Panc1 (cell line): Measurements from ENCODE around the gene RILPL2. TPM values are rescaled to one million over a fixed set of nuclear protein-coding genes. Genes with fewer than 3 reads are reported as not detected.
A peak's percentile ranks its signal among the peaks of the same experiment; 100 is the strongest.

Experiments used
- ATAC-seq: fragments of 200-7000 bp; cut with Tn5 transposase; 2 replicates; pipeline ENCODE4 v1.9.1; 2020; ENCODE audit warnings: mild to moderate bottlenecking, moderate library complexity
- BruUV-seq: library from RNA; stranded (reverse); fragments of 400-500 nt; replicated peaks from 2 replicates; lab custom pipeline; 2021; lab: Mats Ljungman, UMichigan
- CTCF ChIA-PET: fragments of 300-600 bp; sonication (Branson Sonifier 250); formaldehyde crosslinking; loops from one replicate; lab custom pipeline; 2022; ENCODE audit warnings: antibody characterized with exemption; lab: Charles Lee
- POLR2A ChIA-PET: fragments of 300-600 bp; sonication (Branson Sonifier 250); formaldehyde crosslinking; loops from one replicate; lab custom pipeline; 2022; ENCODE audit warnings: antibody characterized with exemption; lab: Charles Lee
- DNase-seq: peaks from one replicate; pipeline ENCODE4 v3.0.0-alpha.2; 2010; ENCODE audit warnings: low read depth, low spot score
- H3K27ac ChIP-seq: 2 replicates; pipeline ENCODE4 v1.5.1; 2011; ENCODE audit warnings: mild to moderate bottlenecking, low read length, inconsistent platforms
- H3K27me3 ChIP-seq: fragments of 200-500 bp; sonication (Bioruptor generic); 2 replicates; pipeline ENCODE4 v1.6.0; 2014; ENCODE audit warnings: low read length, inconsistent platforms; ENCODE audit not compliant: control insufficient read depth, insufficient read depth
- H3K36me3 ChIP-seq: fragments of 200-500 bp; sonication (Bioruptor generic); 2 replicates; pipeline ENCODE4 v1.5.1; 2014; ENCODE audit warnings: inconsistent platforms, mild to moderate bottlenecking, low read length, moderate library complexity; ENCODE audit not compliant: control insufficient read depth, insufficient read depth
- H3K4me1 ChIP-seq: 2 replicates; pipeline ENCODE4 v1.5.1; 2011; ENCODE audit warnings: inconsistent platforms, mild to moderate bottlenecking, low read length, moderate library complexity; ENCODE audit not compliant: control insufficient read depth, insufficient read depth
- H3K4me3 ChIP-seq, 2 experiments: 2 replicates each; pipeline ENCODE4 v1.5.1; 2011 to 2012; ENCODE audit warnings: low read depth in 2 of 2, low read length in 2 of 2, mild to moderate bottlenecking in 2 of 2, inconsistent platforms in 1 of 2, moderate library complexity in 1 of 2
- H3K9me3 ChIP-seq: fragments of 200-500 bp; sonication (Bioruptor generic); 2 replicates; pipeline ENCODE4 v1.5.1; 2014; ENCODE audit warnings: low read depth, mild to moderate bottlenecking, inconsistent platforms, low read length, moderate library complexity; ENCODE audit not compliant: control insufficient read depth, insufficient read depth
- CTCF ChIP-seq: fragments of 450-650 bp; IDR thresholded peaks from 2 replicates; pipeline ENCODE4 v1.5.1; 2017; ENCODE audit warnings: mild to moderate bottlenecking
- POLR2AphosphoS5 ChIP-seq: IDR thresholded peaks from 2 replicates; pipeline ENCODE4 v1.6.1; 2012; ENCODE audit warnings: mild to moderate bottlenecking, low read depth, low read length, moderate library complexity
- REST ChIP-seq, 2 experiments: IDR thresholded peaks; 2 replicates each; pipeline ENCODE4 v1.6.1; 2011 to 2012; ENCODE audit warnings: low read depth in 2 of 2, control low read depth in 1 of 2, low read length in 1 of 2, mild to moderate bottlenecking in 1 of 2, moderate library complexity in 1 of 2; ENCODE audit not compliant: insufficient read depth in 1 of 2
- SIN3A ChIP-seq: IDR thresholded peaks from 2 replicates; pipeline ENCODE4 v1.6.1; 2012; ENCODE audit warnings: low read depth, mild to moderate bottlenecking, low read length, moderate library complexity, borderline replicate concordance; ENCODE audit not compliant: insufficient read depth
- TCF7L2 ChIP-seq: IDR thresholded peaks from 2 replicates; pipeline ENCODE4 v1.6.1; 2011; ENCODE audit warnings: mild to moderate bottlenecking, low read depth, low read length, inconsistent platforms
- in situ Hi-C: cut with HindIII; loops from 2 replicates; pipeline ENCODE4 v1.10.0; 2016; ENCODE audit warnings: low sequenced_read_pairs, low pct_unique_long_range_greater_than_20kb
- intact Hi-C: fragments of 100-400 bp; cut with micrococcal nuclease; formaldehyde crosslinking; loops from one replicate; pipeline ENCODE4 v1.10.0; 2022; ENCODE audit not compliant: unreplicated experiment
- total RNA-seq: library from RNA; stranded (reverse); gene quantifications from one replicate; pipeline ENCODE4 v1.2.1, GENCODE V29; 2021; ENCODE audit not compliant: unreplicated experiment

The RILPL2 gene
- total RNA-seq, 1 experiment from 2014 or later = 5.4 TPM

- TSS peak; percentile 73 for BruUV-seq
- in situ Hi-C loops (no loop called here), intact Hi-C loops (no loop called here)
- ATAC-seq (no peak), DNase-seq (no peak)
- H3K27me3 ChIP-seq = no peaks in the 10 kb centered on the region
- H3K4me1 ChIP-seq = no peaks in the 10 kb centered on the region
- H3K9me3 ChIP-seq = no peaks in the 10 kb centered on the region
- H3K4me3 ChIP-seq = no peak overlapping the region
- TF ChIP-seq CTCF (no peak), TCF7L2 (no peak), REST (IDR thresholded peaks at IDR 0.05; ENCODE audit: insufficient read depth in 1 of 2, low read depth in 2 of 2, low read length in 1 of 2) (no peak), SIN3A (no peak), POLR2AphosphoS5 (no peak)
- ChIA-PET POLR2A (no interaction called here), CTCF (interaction anchor here (0.6 kb wide), 1 partner anchor 32 kb away, joined by 4 read pairs; no protein-coding TSS in a partner anchor)
- H3K27ac ChIP-seq = no peak overlapping the region
- H3K36me3 ChIP-seq = no peaks in the 10 kb centered on the region
Measured at GRCh38 chr12:123428591-123428990, 7.9 kb downstream of the RILPL2 start.

- Histone ChIP-seq H3K4me1 (no peaks in the 10 kb centered on the region), H3K27ac (no peak overlapping the region), H3K36me3 (no peaks in the 10 kb centered on the region), H3K4me3 (no peak overlapping the region), H3K9me3 (no peaks in the 10 kb centered on the region), H3K27me3 (no peaks in the 10 kb centered on the region)
- ChIA-PET POLR2A (no interaction called here), CTCF (no interaction called here)
- DNase-seq (no peak), ATAC-seq (no peak)
- TF ChIP-seq CTCF (no peak), TCF7L2 (no peak), POLR2AphosphoS5 (no peak), SIN3A (no peak), REST (IDR thresholded peaks at IDR 0.05; ENCODE audit: insufficient read depth in 1 of 2, low read depth in 2 of 2, low read length in 1 of 2) (no peak)
- in situ Hi-C loops (no loop called here), intact Hi-C loops (no loop called here)
- BruUV-seq = no TSS peak
Measured at GRCh38 chr12:123427036-123427769, 9.3 kb downstream of the RILPL2 start.
